ENCODE data around the gene EGFR.

EGFR gene

DNA sequence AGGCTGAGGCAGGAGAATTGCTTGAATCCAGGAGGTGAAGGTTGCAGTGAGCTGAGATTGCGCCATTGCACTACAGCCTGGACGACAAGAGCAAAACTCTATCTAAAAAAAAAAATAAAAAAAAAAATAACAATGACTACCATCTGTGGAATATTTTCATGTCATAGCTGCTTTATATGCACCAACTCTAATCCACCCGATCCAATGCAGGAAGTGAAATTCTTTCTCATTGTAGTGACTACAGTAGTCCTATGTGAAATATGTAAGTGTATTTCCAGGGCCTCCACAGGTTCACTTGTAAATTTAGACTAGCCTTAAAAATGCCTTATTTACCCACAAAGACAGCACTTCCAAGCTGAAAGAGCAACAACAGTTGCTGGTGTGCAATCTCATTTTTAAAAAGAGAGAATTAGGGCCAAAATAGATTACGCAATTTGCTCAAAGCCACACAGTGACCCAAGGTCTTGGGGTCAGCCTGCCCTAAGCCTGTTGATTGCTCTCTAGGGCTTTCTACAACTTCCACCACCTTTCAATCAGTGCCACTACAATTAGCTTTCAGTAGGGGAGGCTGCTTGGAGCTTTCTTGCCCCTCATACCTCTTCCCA is 25.8 kb upstream of the EGFR start:
- H3K4me3 ChIP-seq (ENCODE audit: low read depth, low read length): no peak overlapping the region
- TF ChIP-seq, protein P1, sequence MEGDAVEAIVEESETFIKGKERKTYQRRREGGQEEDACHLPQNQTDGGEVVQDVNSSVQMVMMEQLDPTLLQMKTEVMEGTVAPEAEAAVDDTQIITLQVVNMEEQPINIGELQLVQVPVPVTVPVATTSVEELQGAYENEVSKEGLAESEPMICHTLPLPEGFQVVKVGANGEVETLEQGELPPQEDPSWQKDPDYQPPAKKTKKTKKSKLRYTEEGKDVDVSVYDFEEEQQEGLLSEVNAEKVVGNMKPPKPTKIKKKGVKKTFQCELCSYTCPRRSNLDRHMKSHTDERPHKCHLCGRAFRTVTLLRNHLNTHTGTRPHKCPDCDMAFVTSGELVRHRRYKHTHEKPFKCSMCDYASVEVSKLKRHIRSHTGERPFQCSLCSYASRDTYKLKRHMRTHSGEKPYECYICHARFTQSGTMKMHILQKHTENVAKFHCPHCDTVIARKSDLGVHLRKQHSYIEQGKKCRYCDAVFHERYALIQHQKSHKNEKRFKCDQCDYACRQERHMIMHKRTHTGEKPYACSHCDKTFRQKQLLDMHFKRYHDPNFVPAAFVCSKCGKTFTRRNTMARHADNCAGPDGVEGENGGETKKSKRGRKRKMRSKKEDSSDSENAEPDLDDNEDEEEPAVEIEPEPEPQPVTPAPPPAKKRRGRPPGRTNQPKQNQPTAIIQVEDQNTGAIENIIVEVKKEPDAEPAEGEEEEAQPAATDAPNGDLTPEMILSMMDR (IDR thresholded peaks at IDR 0.05; ENCODE audit: control insufficient read depth, extremely low read depth, insufficient read depth): no peak
- no peak for DNase-seq (ENCODE audit: low read depth)

- DNase-seq (ENCODE audit: low read depth): no peak
- no peak overlapping the region for H3K4me3 ChIP-seq (ENCODE audit: low read depth, low read length)
- TF ChIP-seq, protein P1 (IDR thresholded peaks at IDR 0.05; ENCODE audit: control insufficient read depth, extremely low read depth, insufficient read depth): no peak
Measured at GRCh38 chr7:54995166-54995565, 23.7 kb upstream of the EGFR start.

GRCh38 chr7:54995610-54996363 is 23.0 kb upstream of the EGFR start:
- H3K4me3 ChIP-seq (ENCODE audit: low read depth, low read length): no peak overlapping the region
- peak; percentile 76 for DNase-seq (ENCODE audit: low read depth)
- TF ChIP-seq, protein P1 (IDR thresholded peaks at IDR 0.05; ENCODE audit: control insufficient read depth, extremely low read depth, insufficient read depth): no peak

- DNase-seq (ENCODE audit: low read depth): no peak
- TF ChIP-seq, protein P1 (IDR thresholded peaks at IDR 0.05; ENCODE audit: control insufficient read depth, extremely low read depth, insufficient read depth): no peak
- no peak overlapping the region for H3K4me3 ChIP-seq (ENCODE audit: low read depth, low read length)
Measured at GRCh38 chr7:54996391-54996790, 22.4 kb upstream of the EGFR start.

DNA sequence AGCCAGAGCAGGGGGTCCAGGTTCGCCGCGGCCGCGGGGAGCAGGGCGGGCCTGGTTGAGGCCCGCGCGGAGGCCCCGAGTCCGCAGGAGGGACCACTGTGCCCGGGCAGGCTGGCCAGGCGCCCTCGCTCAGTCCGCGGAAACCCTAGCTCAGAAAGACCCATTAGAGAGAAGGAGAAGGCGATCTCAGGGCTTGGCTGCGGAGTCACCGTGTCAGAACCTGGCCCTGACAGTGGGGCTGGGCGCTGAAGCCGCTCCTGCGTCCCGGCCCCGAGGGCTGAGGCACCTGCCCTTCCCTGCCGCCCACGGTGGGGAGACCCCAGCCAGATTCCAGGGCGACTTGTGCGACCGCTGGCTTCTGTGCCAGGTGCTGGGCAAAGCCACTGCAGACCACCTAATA is 14.2 kb upstream of the EGFR start:
- no peak for DNase-seq (ENCODE audit: low read depth)
- H3K4me3 ChIP-seq (ENCODE audit: low read depth, low read length): no peak overlapping the region
- TF ChIP-seq, protein P1 (IDR thresholded peaks at IDR 0.05; ENCODE audit: control insufficient read depth, extremely low read depth, insufficient read depth): no peak

DNA sequence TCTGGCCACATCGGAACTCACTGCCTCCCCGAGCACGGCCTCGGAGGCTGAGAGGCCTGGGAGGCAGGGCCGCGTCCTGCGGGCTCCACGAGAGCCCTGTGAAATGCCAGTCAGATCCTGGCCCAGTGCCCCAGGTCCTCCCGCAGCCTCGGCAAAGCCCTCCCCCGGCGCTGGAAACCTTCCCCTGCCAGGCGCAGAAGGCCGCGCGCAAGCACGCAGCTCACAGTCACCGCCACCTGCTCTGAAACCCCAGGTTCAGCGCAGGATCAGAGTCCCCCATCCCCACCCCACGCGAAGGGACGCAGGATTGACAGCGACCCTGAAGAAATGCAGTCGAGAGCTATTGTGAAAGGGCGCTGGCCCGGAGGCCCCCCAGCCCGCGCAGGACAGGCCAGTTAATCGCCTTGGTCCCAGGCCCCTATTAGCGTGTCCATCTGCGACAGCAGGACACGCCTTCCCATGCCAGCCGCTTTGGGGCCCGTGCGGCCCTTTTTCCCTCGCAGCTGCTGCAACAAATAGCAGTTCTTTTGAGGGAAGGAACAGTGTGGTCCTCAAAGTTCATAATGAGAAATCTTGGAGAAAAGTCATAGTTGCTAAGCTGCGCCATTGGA is 13.5 kb upstream of the EGFR start:
- DNase-seq (ENCODE audit: low read depth): no peak
- no peak overlapping the region for H3K4me3 ChIP-seq (ENCODE audit: low read depth, low read length)
- TF ChIP-seq, protein P1 (IDR thresholded peaks at IDR 0.05; ENCODE audit: control insufficient read depth, extremely low read depth, insufficient read depth): no peak

All from LNCaP clone FGC (cell line).